NCI-H1092 treated with DMSO at 0.1 percent for 48 hours (cell line): ENCODE results near the gene BTBD2.
"Not testable (repeated sequence)": the region's sequence is repeated elsewhere in the genome, so short reads cannot be mapped to it uniquely, and the experiment has no call there.

Experiments used
- DNase-seq: peaks from one replicate; lab custom pipeline; 2025; lab: John Stamatoyannopoulos, UW

Gene BTBD2

GRCh38 chr19:2014131-2014571 is 1.4 kb downstream of the BTBD2 start:
- no peak for DNase-seq

- no peak for DNase-seq
These were observed 1.9 kb downstream of the BTBD2 start for GRCh38 chr19:2013683-2013961.

GRCh38 chr19:2012941-2013682 is 2.4 kb downstream of the BTBD2 start:
- no peak for DNase-seq

GRCh38 chr19:2011169-2011568 is 4.3 kb downstream of the BTBD2 start:
- DNase-seq: no peak

- DNase-seq: no peak
These were observed 5.3 kb downstream of the BTBD2 start for GRCh38 chr19:2010135-2010668.

GRCh38 chr19:2003874-2004273 is 11.6 kb downstream of the BTBD2 start:
- DNase-seq: no peak

GRCh38 chr19:1999856-2000515 is 15.5 kb downstream of the BTBD2 start:
- DNase-seq: no peak

- no peak for DNase-seq
These were observed 16.5 kb downstream of the BTBD2 start for GRCh38 chr19:1998712-1999708.

- no peak for DNase-seq
These were observed 17.9 kb downstream of the BTBD2 start for GRCh38 chr19:1997353-1998233.

GRCh38 chr19:1992759-1993260 is 22.7 kb downstream of the BTBD2 start:
- no peak for DNase-seq

GRCh38 chr19:1991018-1991913 is 24.2 kb downstream of the BTBD2 start:
- DNase-seq: no peak

GRCh38 chr19:1990230-1991017 is 25.1 kb downstream of the BTBD2 start:
- DNase-seq: no peak

GRCh38 chr19:1989513-1990229 is 25.8 kb downstream of the BTBD2 start:
- DNase-seq: no peak

GRCh38 chr19:1988464-1988863 is 27.1 kb downstream of the BTBD2 start:
- DNase-seq: not testable (repeated sequence)

GRCh38 chr19:1987197-1988187 is 28.0 kb downstream of the BTBD2 start:
- DNase-seq: no peak

- no peak for DNase-seq
These were observed 29.0 kb downstream of the BTBD2 start for GRCh38 chr19:1986357-1987162.
